ENCODE data around the gene TSPEAR. TPM values are rescaled to one million over a fixed set of nuclear protein-coding genes. Genes with fewer than 3 reads are reported as not detected.
"Not testable (repeated sequence)": the region's sequence is repeated elsewhere in the genome, so short reads cannot be mapped to it uniquely, and the experiment has no call there.

Gene TSPEAR
- polyA plus RNA-seq, 1 donor = 0.13 TPM

DNA sequence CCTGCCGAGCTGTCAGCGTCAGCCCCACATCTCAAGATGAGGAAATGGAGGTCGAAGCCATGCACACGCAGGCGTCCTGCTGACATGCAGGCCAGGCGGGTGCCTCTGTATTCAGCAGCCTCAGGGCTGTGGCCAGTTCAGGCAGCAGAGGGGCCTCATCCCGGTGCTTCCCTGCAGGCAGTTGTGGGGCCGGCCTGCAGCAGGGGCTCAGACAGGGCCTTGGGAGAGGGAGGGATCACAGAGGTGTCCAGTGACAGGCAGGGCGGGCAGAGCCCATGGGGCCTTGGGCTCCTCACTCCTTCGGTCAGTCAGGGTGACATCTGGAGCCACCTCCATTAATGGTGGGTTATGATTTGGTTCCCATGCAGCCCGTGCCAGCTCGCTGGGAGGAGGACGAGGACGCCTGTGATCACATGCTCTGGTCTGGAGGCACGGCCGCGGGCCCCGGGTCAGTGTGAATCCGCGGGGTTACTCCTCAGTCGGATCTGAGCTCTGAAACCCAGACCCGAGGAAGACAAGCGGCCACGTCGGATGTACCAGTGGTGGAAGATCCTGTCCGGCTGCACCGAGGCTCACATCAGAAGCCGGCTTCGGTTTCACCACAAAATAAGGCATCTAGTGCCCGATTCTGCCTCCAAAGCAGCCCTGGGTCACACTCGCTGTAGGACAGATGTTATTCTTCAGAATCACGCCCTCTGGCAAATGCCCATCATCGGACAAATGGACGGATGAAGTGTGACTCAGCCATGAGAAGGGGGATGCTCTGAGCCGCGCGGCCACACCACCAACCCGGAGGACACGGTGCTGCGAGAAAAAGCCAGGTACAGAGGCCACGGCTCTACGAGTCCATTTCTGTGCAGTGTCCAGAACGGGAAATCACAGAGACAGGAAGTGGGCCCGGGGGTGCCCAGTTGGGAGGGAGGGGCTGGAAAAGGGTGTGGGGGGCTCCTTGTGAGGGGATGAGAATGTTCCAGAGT lies 204.8 kb downstream of the TSPEAR start:
- DNase-seq (ENCODE audit: low read depth) = no peak

DNA sequence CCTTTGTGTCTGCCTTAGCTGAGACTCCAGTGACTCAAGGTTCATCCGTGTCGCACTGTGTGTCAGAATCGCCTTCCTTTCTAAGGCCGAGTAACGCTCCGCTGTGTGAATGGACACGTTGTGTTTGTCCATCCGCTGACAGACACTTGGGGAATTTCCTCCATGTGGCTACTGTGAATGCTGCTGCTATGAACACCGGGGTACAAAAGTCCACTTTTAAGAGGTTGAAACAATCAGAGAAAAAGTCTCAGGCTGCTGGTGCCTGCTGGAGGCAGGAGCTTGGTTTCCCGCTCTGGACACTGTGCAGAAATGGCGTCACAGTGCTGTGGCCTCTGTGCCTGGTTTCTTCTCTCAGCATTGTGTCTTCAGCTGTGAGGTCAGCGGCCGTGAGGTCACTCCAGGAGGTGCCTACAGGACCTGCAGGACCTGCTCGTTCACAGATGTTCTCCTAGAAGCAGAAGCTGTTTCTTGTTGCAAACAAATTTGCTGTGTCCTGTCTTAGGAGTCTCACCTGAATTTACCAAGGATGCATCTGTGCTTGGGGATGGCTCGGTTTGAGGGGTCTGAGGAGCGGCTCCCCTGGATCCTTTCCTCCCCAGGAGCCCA lies 205.6 kb downstream of the TSPEAR start:
- no peak for DNase-seq (ENCODE audit: low read depth)

DNA sequence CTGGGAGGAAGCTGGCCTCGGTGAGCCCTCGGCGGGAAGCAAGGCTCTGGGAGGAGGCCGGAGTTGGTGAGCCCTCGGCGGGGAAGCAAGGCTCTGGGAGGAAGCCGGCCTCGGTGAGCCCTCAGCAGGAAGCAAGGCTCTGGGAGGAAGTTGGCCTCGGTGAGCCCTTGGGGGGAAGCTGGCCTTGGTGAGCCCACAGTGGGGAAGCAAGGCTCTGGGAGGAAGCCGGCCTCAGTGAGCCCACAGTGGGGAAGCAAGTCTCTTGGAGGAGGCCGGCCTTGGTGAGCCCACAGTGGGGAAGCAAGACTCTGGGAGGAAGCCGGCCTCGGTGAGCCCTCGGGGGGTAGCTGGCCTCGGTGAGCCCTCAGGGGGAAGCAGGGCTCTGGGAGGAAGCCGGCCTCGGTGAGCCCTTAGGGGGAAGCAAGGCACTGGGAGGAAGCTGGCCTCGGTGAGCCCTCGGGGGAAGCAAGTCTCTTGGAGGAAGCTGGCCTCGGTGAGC lies 207.4 kb downstream of the TSPEAR start:
- no peak for DNase-seq (ENCODE audit: low read depth)

DNA sequence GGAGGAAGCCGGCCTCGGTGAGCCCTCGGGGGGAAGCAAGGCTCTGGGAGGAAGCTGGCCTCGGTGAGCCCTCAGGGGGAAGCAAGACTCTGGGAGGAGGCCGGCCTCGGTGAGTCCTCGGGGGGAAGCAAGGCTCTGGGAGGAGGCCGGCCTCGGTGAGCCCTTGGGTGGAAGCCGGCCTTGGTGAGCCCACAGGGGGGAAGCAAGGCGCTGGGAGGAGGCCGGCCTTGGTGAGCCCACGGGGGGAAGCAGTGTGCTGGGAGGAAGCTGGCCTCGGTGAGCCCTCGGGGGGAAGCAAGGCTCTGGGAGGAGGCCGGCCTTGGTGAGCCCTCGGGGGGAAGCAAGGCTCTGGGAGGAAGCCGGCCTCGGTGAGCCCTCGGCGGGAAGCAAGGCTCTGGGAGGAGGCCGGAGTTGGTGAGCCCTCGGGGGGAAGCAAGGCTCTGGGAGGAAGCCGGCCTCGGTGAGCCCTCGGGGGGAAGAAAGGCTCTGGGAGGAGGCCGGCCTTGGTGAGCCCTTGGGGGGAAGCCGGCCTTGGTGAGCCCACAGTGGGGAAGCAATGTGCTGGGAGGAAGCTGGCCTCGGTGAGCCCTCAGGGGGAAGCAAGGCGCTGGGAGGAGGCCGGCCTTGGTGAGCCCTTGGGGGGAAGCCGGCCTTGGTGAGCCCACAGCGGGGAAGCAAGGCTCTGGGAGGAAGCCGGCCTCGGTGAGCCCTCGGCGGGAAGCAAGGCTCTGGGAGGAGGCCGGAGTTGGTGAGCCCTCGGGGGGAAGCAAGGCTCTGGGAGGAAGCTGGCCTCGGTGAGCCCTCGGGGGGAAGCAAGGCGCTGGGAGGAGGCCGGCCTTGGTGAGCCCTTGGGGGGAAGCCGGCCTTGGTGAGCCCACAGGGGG lies 208.1 kb downstream of the TSPEAR start:
- not testable (repeated sequence) for DNase-seq (ENCODE audit: low read depth)

DNA sequence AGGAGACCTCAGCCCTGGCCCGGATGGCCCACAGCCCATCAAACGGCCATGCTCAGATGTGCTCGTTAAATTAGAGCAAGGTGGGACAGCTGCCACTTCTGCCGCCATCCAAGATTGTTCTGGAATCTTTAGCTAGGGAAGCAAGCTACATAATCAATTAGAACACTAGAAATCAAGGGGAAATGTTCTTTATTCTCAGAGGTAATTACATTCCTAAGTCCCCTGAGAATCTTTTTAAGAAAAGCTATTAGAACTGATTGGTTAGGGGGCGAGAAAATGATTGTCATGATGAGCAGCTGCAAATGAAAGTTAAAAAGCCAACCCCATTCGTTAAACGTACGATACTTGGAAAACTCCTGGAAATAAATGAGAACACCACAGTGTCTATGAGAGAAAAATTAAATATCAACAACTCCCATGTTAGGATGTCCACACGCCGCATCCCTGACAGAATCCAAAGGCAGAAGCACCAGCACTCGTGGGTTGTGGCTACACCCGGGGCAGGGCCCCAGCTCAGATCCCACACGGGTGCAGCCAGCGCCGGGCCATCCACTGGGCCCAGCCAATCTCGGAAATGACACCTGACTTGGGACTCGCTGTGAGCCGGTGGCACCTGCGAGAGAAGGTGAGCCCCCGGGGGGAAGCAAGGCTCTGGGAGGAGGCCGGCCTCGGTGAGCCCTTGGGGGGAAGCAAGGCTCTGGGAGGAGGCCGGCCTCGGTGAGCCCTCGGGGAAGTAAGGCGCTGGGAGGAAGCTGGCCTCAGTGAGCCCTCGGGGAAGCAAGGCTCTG lies 209.0 kb downstream of the TSPEAR start:
- DNase-seq (ENCODE audit: low read depth) = no peak

DNA sequence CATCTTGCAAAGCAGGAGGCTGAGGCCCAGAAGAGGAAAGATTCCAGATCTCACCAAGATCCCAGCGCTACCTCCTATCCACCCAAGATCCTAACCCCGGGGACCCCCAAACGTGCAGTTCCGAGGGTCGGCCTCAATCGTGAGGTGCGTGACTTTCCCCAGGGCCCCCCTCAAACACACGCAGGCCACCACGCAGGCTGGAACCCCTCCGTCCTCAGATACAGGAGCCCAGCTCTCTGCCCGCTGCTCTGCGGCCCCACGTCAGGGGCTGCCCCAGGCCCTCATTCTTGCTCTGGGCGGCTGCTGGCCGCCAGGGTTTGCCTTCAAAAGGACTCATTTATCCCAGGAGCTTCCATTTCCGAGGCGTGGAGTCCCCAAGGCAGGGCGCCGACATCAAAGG lies 211.3 kb downstream of the TSPEAR start:
- DNase-seq (ENCODE audit: low read depth) = no peak

DNA sequence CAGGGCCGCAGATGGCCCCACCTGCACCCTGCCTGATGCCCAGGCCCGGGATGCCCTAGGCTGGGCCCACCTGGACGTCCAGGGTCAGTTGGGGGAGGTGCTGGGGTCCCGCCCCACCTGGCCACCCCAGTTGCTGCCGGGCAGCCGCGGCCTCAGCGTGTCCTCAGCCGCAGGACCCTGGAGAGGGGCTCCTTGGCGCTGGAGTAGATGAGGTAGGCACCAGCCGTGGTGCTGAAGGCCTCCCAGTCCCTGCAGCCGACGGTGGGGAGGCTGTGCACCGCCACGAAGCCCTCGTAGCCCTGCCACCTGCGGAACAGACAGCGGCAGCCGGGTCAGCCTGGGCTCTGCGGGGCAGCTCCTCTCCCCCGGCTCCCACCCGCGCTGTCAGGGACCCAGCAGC lies 211.7 kb downstream of the TSPEAR start:
- no peak for DNase-seq (ENCODE audit: low read depth)

DNA sequence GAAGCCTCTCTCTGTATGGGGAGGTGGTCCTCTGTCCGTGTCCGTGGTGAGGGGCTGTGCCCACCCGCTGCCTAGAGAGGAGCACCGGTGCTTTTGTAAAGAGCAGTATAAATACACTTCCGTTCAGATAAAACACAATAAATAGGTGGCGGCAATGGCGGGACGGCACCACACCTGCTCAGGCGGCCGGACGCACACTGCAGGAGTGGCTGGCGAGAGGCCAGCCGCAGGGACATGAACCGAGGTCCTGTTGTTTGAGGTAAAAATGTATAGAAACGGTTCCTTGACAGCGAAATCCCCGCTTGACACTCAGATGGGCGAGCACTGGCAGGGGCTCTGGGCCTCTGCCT lies 212.2 kb downstream of the TSPEAR start:
- DNase-seq (ENCODE audit: low read depth) = no peak

DNA sequence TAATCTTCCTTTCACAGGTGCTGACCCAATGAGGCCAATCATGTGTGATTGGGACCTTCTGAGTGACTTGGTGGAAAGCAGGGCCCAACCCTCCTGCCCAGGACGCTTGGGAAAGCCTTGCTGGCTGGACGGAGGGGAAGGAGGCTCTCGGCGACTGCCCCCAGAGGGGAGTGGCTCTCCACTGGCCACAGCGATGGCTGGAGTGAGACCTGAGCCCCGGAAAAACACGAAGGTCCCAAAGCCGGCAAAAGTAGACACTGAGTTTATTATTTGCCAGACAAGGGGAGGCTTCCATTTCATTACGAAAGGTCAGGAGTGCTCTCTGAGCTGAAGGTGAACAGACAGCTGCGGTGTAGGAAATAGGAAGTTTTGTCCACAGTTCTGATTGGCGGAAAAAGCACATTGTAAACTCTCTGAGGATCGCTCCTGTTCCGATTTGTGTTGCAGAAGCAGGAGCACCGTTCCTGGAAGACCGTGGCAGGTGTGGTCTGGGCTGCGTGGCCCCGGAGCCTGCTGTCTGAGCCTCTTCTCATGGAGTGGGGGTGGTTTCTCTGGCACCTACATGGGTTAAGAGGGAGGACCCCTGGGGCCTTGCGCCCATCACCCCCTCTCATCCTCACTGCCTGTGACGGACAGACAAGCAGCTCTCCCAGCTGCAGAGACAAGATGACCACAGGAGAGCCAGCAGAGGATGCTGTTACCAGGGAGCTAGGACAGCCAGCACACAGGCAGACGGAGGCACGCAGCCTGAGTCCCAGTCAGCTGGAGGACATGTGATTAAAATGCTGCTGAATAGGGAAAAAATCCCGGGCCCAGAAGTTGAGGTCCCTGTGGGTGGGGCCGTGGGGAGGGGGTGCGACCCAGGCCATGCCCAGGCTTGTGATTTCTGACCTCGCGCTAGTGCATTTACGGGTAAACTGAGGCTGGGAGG lies 212.8 kb downstream of the TSPEAR start:
- DNase-seq (ENCODE audit: low read depth) = no peak

DNA sequence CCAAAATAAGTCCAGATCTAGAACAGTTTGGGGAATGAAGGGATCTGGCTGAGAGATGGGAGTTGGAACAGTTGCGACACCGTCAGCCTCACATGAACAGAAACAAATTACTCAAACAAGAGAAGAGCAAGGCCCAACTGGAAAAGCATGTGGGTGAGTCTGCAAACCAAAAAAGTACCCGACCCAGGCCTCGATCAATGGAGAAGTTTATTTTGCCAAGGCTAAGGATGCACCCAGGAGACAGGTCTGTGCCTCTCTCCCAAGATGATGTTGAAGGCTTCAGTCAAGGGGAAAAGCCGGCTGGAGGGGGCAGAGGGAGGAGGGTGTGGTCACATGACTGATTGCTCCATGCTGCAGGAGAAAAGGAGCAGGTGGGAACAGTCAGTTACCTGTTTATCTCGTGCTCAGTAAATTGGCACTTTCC lies 213.7 kb downstream of the TSPEAR start:
- no peak for DNase-seq (ENCODE audit: low read depth)

DNA sequence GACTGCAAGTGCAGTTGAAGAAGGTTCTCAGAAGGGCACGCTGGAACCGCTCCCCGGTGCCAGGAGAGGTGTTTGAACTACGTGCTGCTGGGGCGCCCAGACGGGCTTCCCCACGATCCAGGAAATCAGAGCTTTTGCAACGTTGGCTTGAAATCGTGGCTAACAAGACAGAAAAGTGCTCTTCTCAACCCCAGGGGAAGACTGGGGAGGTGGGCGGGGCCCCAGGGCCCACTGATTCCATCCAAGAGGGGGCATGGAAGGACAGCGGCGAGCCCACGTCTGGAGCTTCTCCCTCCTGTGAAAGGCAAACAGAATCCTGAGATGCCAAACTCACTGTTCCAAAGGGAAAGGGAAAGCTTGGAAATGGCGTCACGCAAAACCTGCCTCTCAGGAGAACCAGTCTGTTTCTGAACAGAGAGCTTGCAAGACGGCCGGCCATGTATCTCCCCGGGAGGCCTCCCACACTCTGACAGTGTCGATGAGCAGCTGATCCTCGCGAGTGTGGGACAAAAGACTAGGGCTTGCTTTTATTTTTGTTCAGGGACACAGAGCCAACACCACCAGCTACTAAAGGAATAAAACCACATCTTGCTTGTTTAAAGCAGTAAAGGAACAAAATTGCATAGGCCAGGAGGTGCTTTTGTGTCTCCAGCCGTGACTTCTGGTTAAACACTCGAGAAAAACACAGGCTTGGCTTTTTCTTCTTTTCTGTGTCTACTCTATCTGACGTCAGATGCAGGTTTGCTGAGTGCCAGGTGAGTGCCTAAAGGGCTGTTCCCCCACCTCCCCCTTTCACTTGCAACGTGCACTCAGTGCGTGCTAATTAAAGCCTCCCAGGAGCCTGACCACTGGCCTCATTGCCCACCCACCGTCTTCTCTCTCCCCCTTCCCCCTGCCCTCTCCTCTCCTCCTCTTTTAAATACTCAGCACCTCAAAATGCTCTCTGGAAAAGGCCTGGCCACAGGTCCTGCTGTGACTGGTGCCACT lies 214.5 kb downstream of the TSPEAR start:
- DNase-seq (ENCODE audit: low read depth) = no peak

DNA sequence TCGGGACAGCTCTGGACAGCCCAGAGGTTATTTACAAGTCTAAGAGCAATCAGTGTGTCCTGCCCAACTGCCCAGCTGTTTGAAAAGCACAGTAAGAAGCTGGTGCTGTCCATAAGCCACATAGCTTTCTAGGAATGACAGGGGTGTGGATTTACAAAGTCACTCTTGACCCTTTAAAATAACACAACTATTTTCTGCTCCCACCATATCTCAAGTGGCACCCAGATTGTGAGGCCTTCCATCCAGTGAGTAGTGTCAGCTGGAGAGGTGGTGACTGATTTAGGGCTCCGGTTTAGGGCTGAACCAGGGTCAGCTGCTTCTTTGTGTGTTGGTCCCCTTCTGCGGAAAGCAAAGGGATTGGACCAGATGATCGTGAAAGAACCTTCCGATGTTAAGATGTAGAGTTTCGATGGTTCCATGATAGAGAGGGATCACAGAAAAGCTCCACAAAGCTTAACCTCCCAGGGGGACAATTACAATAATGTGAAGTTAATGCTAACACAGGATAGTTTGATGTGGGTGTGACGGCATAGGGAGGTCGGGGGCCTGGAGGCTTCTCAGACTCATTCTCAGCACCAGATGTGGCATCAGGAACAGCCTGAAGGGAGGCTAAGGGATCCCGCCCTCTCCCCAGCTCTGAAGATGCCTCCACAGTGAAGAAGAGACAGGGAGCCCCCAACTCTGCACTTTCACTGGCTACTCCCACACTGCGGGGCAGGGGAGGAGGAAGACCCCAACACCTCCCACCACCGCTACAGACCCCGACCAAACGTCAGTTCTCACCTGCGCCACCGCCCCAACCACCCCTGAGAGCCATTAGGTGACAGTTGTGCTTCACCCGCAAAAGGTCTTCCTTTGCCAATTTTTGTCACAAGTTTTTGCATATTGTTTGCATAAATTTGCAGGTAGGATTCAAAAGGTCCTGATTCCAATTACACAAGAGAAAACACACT lies 215.5 kb downstream of the TSPEAR start:
- DNase-seq (ENCODE audit: low read depth) = no peak

DNA sequence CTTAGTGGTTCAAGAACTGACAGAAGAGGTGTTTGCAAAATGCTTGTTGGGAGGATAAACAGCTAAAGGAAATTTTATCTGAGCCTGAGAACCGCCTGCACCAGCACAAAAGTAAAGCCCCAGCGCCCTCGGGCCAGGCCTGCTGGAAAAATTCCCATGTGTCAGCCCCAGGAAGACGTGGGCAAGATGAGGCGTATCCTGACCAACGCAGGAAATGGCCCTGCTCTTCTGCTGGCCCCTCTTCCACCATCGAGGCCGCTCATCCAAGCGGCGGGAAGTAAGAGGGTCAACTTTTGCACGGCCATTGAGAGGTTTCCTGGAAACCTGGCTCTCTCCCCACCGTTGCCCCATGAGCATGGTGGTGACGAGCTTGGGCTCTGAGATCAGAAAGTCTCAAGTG lies 216.4 kb downstream of the TSPEAR start:
- DNase-seq (ENCODE audit: low read depth) = no peak

DNA sequence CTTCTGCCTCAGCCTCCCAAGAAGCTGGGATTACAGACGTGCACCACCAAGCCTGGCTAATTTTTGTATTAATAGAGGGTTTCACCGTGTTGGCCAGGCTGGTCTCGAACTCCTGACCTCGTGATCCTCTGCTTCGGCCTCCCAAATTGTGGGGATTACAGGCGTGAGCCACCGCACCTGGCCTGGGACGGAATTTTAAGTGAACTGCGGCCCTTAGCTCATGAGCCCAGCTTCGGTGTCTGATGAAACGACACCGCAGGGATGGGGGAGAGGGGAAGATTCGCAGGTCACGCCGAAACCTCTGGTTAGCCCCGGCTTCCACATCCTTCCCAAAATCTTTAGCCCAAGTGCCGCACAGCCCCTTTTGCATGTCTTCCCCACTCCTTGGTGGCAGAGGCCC lies 217.0 kb downstream of the TSPEAR start:
- no peak for DNase-seq (ENCODE audit: low read depth)

DNA sequence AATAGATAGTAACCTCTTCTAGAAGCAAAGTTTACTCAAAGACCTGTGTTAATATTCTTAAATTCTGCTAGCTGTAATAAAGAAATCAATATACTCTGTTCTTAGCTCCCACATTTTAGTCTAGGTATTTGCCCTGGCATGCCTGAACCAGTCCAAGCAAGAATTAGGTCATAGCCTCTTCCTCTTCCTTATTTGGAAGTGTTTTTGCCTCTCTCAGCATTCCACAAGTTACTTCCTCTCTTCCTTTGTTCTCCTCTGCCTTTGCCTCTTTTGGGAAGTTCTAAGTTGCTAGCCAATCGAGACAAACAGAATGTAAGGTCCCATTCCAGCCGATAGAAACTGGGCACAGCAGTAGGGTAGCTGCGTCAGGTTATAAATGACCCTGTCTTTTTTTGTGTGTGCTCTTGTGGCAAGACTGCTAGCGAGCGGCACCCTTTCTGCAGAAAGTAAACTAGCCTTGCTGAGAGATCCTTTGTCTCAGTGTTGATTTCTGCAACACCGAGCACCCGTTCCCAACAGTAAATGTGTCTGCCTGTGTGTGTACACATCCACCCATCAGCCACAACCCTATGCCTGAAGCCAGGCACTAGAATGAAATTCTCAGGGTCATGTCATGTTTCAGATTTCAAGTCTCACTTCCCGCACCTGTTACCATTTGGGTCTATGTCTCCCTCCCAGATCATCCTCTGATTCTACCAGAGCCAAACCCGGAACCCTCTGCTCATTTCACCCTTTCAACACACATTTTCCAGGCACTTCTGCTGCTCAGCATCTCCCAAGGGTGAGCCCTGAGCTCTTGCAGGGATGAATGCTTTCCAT lies 218.6 kb downstream of the TSPEAR start:
- no peak for DNase-seq (ENCODE audit: low read depth)

DNA sequence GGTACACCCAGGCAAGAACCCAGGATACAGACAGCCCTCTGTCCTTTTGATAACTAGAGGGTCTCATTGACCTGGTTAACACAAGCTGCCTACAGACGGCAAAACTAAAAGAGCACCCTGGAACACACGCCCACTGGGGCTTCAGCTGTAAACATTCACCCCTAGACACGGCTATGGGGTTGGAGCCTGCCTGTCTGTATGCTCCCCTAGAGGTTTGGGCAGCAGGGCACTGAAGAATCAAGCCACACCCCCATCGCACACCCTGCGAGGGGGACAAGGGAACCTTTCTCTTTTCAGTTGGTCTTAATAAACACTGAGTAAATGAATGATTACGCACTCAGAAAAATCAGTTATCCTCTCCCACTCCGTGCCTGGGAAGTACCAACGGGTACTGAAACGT lies 220.6 kb downstream of the TSPEAR start:
- DNase-seq (ENCODE audit: low read depth) = no peak

DNA sequence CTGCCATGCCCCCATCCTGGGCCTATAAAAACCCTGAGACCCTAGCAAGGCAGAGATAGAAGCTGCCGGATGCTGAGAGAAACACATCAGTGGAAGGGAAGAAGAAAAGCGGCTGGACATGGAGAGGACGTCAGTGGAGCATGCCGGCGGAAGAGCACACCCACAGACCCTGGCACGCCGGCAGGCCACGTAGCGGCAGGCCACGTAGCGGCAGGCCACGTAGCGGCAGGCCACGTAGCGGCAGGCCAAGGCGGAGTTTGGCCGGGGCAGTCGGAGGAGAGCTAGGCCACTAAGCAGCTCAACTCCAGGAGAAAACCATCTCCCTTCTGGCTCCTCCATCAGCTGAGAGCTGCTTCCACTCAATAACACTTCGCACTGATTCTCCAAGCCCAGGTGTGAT lies 221.0 kb downstream of the TSPEAR start:
- no peak for DNase-seq (ENCODE audit: low read depth)
